Transverse colon (tissue), 4 donors: Measurements from ENCODE around the gene PRKCE.

ENCODE experiments used
- EP300 ChIP-seq: sonication (generic); formaldehyde crosslinking; IDR thresholded peaks from one replicate; pipeline ENCODE4 v1.6.1; 2017; ENCODE audit warnings: antibody characterized with exemption, low read depth
- POLR2A ChIP-seq: fragments of 450-650 bp; IDR thresholded peaks from one replicate; pipeline ENCODE4 v1.6.1; 2016; ENCODE audit warnings: antibody characterized with exemption, mild to moderate bottlenecking, moderate library complexity
- POLR2AphosphoS5 ChIP-seq, 3 donors: sonication (generic); formaldehyde crosslinking; IDR thresholded peaks; one replicate each; pipeline ENCODE4 v1.6.1; 2016; ENCODE audit warnings: antibody characterized with exemption in 3 of 3
- TF ChIP-seq, protein P1 (sequence below), 5 experiments: fragments of 200-600 bp in 3 of 5; fragments of 450-650 bp in 2 of 5; sonication (generic) in 3 of 5; IDR thresholded peaks; 1 replicate in 2 of 5; 2 replicates in 3 of 5; pipeline ENCODE4 v1.5.1; 2016 to 2017; ENCODE audit warnings: antibody characterized with exemption in 5 of 5, inconsistent platforms in 3 of 5, mild to moderate bottlenecking in 2 of 5, moderate library complexity in 1 of 5

DNA sequence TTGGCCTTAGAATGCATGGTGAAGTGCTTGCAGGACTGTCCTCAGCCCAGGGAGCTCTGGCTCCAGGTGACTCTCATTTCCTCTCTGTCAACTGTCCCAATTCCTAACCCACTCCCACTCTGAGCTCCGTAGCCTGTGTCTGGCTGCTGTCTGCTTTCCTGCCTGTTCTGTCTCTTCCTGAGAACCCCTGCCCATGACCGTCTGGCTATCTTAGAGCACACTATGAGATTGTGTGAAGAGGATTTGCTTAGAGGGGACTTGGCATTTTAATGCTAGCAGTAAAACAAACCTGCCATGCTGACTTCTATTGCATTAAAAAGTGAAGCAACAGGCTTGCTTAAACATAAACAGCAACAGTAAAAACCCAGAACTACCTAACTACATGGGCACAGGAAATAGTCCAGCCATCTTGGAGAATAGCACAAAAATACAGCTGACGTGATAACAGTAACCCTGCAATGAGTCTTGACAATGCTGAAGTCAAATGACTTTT is 234.7 kb downstream of the PRKCE start:
- TF ChIP-seq, protein P1, sequence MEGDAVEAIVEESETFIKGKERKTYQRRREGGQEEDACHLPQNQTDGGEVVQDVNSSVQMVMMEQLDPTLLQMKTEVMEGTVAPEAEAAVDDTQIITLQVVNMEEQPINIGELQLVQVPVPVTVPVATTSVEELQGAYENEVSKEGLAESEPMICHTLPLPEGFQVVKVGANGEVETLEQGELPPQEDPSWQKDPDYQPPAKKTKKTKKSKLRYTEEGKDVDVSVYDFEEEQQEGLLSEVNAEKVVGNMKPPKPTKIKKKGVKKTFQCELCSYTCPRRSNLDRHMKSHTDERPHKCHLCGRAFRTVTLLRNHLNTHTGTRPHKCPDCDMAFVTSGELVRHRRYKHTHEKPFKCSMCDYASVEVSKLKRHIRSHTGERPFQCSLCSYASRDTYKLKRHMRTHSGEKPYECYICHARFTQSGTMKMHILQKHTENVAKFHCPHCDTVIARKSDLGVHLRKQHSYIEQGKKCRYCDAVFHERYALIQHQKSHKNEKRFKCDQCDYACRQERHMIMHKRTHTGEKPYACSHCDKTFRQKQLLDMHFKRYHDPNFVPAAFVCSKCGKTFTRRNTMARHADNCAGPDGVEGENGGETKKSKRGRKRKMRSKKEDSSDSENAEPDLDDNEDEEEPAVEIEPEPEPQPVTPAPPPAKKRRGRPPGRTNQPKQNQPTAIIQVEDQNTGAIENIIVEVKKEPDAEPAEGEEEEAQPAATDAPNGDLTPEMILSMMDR (IDR thresholded peaks at IDR 0.05) = no peak
- TF ChIP-seq EP300 (no peak), POLR2A (no peak), POLR2AphosphoS5 (IDR thresholded peaks at IDR 0.05) (peak in 1 of 3 donors; percentile 48)
